Esophagus muscularis mucosa (tissue), 4 donors: ENCODE measurements around the gene GPR132. TPM values are rescaled to one million over a fixed set of nuclear protein-coding genes. Genes with fewer than 3 reads are reported as not detected.
"Not testable (repeated sequence)": the region's sequence is repeated elsewhere in the genome, so short reads cannot be mapped to it uniquely, and the experiment has no call there.

Source experiments
- DNase-seq: peaks from one replicate; pipeline ENCODE4 v3.0.0-alpha.2; 2017; ENCODE audit errors: extremely low spot score
- H3K27ac ChIP-seq, 4 donors: fragments of 200-600 bp; sonication (generic); replicated peaks in 1 of 4; 1 replicate in 3 of 4; 2 replicates in 1 of 4; pipeline ENCODE4 v1.5.1; 2016 to 2019; ENCODE audit warnings: mild to moderate bottlenecking in 1 of 4
- H3K27me3 ChIP-seq, 4 donors: fragments of 200-600 bp; sonication (generic); one replicate each; pipeline versions ENCODE4 v1.5.1 to v1.6.0; 2016 to 2019
- H3K36me3 ChIP-seq, 4 donors: fragments of 200-600 bp; sonication (generic); one replicate each; pipeline ENCODE4 v1.5.1; 2016 to 2019
- H3K4me1 ChIP-seq, 4 donors: fragments of 200-600 bp; sonication (generic); one replicate each; pipeline ENCODE4 v1.5.1; 2016 to 2019
- H3K4me3 ChIP-seq, 4 donors: fragments of 200-600 bp; sonication (generic); 1 replicate in 2 of 4; 2 replicates in 2 of 4; pipeline ENCODE4 v1.5.1; 2016 to 2019; ENCODE audit warnings: mild to moderate bottlenecking in 4 of 4, moderate library complexity in 1 of 4
- H3K9me3 ChIP-seq, 4 donors: fragments of 200-600 bp; sonication (generic); 1 replicate in 3 of 4; 2 replicates in 1 of 4; pipeline ENCODE4 v1.5.1; 2016 to 2019
- EP300 ChIP-seq: sonication (generic); formaldehyde crosslinking; IDR thresholded peaks from one replicate; pipeline ENCODE4 v1.6.1; 2017; ENCODE audit warnings: antibody characterized with exemption
- POLR2A ChIP-seq: fragments of 450-650 bp; IDR thresholded peaks from one replicate; pipeline ENCODE4 v1.6.1; 2017; ENCODE audit warnings: antibody characterized with exemption, moderate library complexity, mild to moderate bottlenecking, low read depth
- POLR2AphosphoS5 ChIP-seq, 2 donors: sonication (generic); formaldehyde crosslinking; IDR thresholded peaks; one replicate each; pipeline ENCODE4 v1.6.1; 2017; ENCODE audit warnings: antibody characterized with exemption in 2 of 2
- WGBS: methylation state at CpG from one replicate; pipeline ENCODE4 v1.1.5; 2018; 5-methylcytosine and 5-hydroxymethylcytosine counted together
- intact Hi-C: fragments of 100-400 bp; cut with DNase I; formaldehyde crosslinking; loops from one replicate; pipeline ENCODE4 v1.15.1; 2023
- total RNA-seq, 4 donors: library from RNA; depleted of rRNA; stranded (reverse); fragments of >200 nt; gene quantifications; one replicate each; pipeline versions ENCODE4 v1.1.0 to v1.2.1, GENCODE V29; 2016
- TF ChIP-seq, protein P1 (sequence below), 3 experiments: fragments of 200-600 bp in 2 of 3; fragments of 450-650 bp in 1 of 3; sonication (generic) in 2 of 3; IDR thresholded peaks; one replicate each; pipeline ENCODE4 v1.5.1; 2017 to 2019; ENCODE audit warnings: antibody characterized with exemption in 3 of 3, mild to moderate bottlenecking in 2 of 3, moderate library complexity in 1 of 3

The GPR132 gene
- 1 to 10 TPM; 1.2 to 8.0 (median 2.1) TPM for total RNA-seq

GRCh38 chr14:105065280-105066228 is at the start of gene GPR132:
GPR132 (minus strand) TSS chr14:105065430; CDS start chr14:105055420, 10,010 bp downstream.
- no peaks in the 10 kb centered on the region for H3K36me3 ChIP-seq
- intact Hi-C loops: no loop called here
- no peak for DNase-seq
- peaks cover 19 to 24% (median 21%) of the 10 kb centered on the region in 4 donors for H3K4me1 ChIP-seq
- H3K27me3 ChIP-seq: peaks cover 0 to 54% (median 0%) of the 10 kb centered on the region in 4 donors
- H3K27ac ChIP-seq: peak within 1 kb of the TSS; percentile 2 to 62 (median 25)
- peak within 1 kb of the TSS in 3 of 4 donors; percentile 30 to 45 (median 30) for H3K4me3 ChIP-seq
- TF ChIP-seq, protein P1, sequence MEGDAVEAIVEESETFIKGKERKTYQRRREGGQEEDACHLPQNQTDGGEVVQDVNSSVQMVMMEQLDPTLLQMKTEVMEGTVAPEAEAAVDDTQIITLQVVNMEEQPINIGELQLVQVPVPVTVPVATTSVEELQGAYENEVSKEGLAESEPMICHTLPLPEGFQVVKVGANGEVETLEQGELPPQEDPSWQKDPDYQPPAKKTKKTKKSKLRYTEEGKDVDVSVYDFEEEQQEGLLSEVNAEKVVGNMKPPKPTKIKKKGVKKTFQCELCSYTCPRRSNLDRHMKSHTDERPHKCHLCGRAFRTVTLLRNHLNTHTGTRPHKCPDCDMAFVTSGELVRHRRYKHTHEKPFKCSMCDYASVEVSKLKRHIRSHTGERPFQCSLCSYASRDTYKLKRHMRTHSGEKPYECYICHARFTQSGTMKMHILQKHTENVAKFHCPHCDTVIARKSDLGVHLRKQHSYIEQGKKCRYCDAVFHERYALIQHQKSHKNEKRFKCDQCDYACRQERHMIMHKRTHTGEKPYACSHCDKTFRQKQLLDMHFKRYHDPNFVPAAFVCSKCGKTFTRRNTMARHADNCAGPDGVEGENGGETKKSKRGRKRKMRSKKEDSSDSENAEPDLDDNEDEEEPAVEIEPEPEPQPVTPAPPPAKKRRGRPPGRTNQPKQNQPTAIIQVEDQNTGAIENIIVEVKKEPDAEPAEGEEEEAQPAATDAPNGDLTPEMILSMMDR (IDR thresholded peaks at IDR 0.05): no peak
- peak in 1 of 2 donors; percentile 46 for TF ChIP-seq POLR2AphosphoS5 (IDR thresholded peaks at IDR 0.05)
- 63% methylated on average over 12 of the region's 22 CpGs for WGBS
- H3K9me3 ChIP-seq: no peaks in the 10 kb centered on the region

GRCh38 chr14:105109243-105109642 is 44.0 kb upstream of the GPR132 start:
- DNase-seq: peak; percentile 60
- H3K27ac ChIP-seq, H3K9me3 ChIP-seq, H3K4me3 ChIP-seq, H3K4me1 ChIP-seq, intact Hi-C loops, H3K36me3 ChIP-seq: not testable (repeated sequence)
- 90% methylated on average over 6 of the region's 8 CpGs for WGBS
- peaks cover 0 to 20% (median 0%) of the 10 kb centered on the region in 4 donors for H3K27me3 ChIP-seq

GRCh38 chr14:105108516-105108864 is 43.3 kb upstream of the GPR132 start:
- intact Hi-C loops: no loop called here
- Histone ChIP-seq H3K9me3 (peaks cover 0 to 7% (median 0%) of the 10 kb centered on the region in 4 donors), H3K36me3 (no peaks in the 10 kb centered on the region), H3K27me3 (peaks cover 0 to 21% (median 0%) of the 10 kb centered on the region in 4 donors), H3K4me3 (no peak overlapping the region), H3K27ac (no peak overlapping the region), H3K4me1 (no peaks in the 10 kb centered on the region)
- 82% methylated on average over 7 of the region's 7 CpGs for WGBS
- TF ChIP-seq EP300: no peak
- TF ChIP-seq, protein P1 (IDR thresholded peaks at IDR 0.05): no peak
- no peak for TF ChIP-seq POLR2AphosphoS5 (IDR thresholded peaks at IDR 0.05)
- no peak for TF ChIP-seq POLR2A
- DNase-seq: no peak

GRCh38 chr14:105107781-105108515 is 42.7 kb upstream of the GPR132 start:
- Histone ChIP-seq H3K27ac (no peak overlapping the region), H3K4me1 (no peaks in the 10 kb centered on the region), H3K36me3 (no peaks in the 10 kb centered on the region), H3K27me3 (peaks cover 0 to 26% (median 0%) of the 10 kb centered on the region in 4 donors), H3K9me3 (peaks cover 0 to 9% (median 0%) of the 10 kb centered on the region in 4 donors), H3K4me3 (no peak overlapping the region)
- intact Hi-C loops: no loop called here
- no peak for DNase-seq
- WGBS: 75% methylated on average over 9 of the region's 9 CpGs
- TF ChIP-seq POLR2AphosphoS5 (IDR thresholded peaks at IDR 0.05): no peak
- TF ChIP-seq EP300: no peak
- TF ChIP-seq POLR2A: no peak
- TF ChIP-seq, protein P1 (IDR thresholded peaks at IDR 0.05): no peak

DNA sequence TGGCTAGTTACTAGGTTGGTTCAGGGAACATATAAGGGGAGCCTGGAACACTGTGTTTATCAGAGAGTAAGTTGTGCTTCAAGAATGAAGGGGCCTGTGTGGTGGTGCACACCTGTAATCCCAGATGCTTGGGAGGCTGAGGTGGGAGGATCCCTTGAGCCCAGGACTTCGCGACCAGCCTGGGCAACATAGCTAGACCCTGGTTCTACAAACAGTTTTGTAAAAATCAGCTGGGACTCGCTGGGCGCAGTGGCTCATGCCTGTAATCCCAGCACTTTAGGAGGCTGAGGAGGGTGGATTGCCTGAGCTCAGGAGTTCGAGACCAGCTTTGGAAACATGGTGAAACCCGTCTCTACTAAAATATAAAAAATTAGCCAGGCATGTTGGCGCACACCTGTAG is 42.1 kb upstream of the GPR132 start:
- peaks cover 0 to 9% (median 0%) of the 10 kb centered on the region in 4 donors for H3K9me3 ChIP-seq
- intact Hi-C loops: no loop called here
- H3K27ac ChIP-seq: no peak overlapping the region
- H3K4me1 ChIP-seq: no peaks in the 10 kb centered on the region
- no peak for DNase-seq
- 87% methylated on average over 7 of the region's 7 CpGs for WGBS
- no peak overlapping the region for H3K4me3 ChIP-seq
- peaks cover 0 to 31% (median 0%) of the 10 kb centered on the region in 4 donors for H3K27me3 ChIP-seq
- H3K36me3 ChIP-seq: no peaks in the 10 kb centered on the region
- TF ChIP-seq, protein P1 (IDR thresholded peaks at IDR 0.05): no peak
- TF ChIP-seq POLR2AphosphoS5 (IDR thresholded peaks at IDR 0.05): no peak
- no peak for TF ChIP-seq POLR2A
- TF ChIP-seq EP300: no peak
